Ectodermal cell (in vitro differentiated cells): ENCODE measurements around the gene DAPK1.
"Not testable (repeated sequence)": the region's sequence is repeated elsewhere in the genome, so short reads cannot be mapped to it uniquely, and the experiment has no call there.

ENCODE experiments used
- H3K27ac ChIP-seq: 2 replicates; pipeline ENCODE4 v1.7.0; 2013; ENCODE audit warnings: mild to moderate bottlenecking, low read depth, low read length; ENCODE audit not compliant: insufficient read depth, poor library complexity, severe bottlenecking
- H3K27me3 ChIP-seq: 2 replicates; pipeline ENCODE4 v1.7.0; 2013; ENCODE audit warnings: mild to moderate bottlenecking, low read length; ENCODE audit not compliant: insufficient read depth, control insufficient read depth, poor library complexity, severe bottlenecking
- H3K36me3 ChIP-seq: one replicate; pipeline ENCODE4 v1.7.0; 2013; ENCODE audit warnings: low read length; ENCODE audit not compliant: control insufficient read depth, insufficient read depth
- H3K4me1 ChIP-seq: one replicate; pipeline ENCODE4 v1.7.0; 2013; ENCODE audit warnings: low read length; ENCODE audit not compliant: control insufficient read depth, insufficient read depth
- H3K4me3 ChIP-seq: 2 replicates; pipeline ENCODE4 v1.7.0; 2013; ENCODE audit warnings: low read depth, low read length, control low read depth; ENCODE audit not compliant: insufficient read depth
- H3K9me3 ChIP-seq: 2 replicates; pipeline ENCODE4 v1.7.0; 2013; ENCODE audit warnings: mild to moderate bottlenecking, low read length, moderate library complexity; ENCODE audit not compliant: control insufficient read depth
- WGBS, 2 experiments: methylation state at CpG; one replicate each; pipeline ENCODE4 v1.1.7; 2013; ENCODE audit warnings: missing lambda C conversion rate in 2 of 2; 5-methylcytosine and 5-hydroxymethylcytosine counted together

Gene DAPK1

DNA sequence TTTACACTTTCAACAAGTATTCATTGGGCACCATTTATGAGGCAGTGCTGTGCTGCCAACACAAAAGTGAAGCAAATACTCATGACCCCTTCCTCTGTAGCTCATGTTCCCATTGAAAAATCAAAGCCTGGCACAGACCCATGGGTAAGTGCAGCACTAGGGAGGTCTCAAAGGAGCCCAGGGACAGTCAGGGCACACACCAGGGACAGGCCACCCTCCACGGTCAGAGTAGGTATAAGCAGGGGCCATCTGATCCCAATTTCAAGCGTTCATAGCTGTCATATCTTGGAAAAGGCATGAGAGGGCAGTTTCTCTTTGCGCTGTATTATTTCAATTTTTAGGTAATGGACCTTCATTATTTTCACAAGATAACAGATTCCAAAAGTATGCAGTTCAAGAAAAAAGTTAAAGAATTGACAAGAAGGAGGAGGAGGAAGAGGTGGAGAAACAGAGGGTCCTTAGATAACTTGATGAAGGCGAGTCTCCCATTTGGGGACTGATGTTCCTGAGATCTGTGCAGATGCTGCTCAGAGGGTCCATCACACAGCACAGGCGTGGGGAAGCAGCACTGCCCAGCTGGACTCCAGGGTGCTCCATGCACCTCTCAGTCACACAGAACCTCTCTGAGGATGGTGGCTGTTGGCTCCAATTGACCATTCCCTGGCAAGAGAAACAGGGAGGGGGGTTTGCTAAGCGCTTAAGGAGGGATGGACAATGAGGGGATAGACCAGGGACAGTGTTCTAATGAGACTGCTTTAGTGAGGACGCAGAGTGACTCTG lies 235.8 kb downstream of the DAPK1 start:
- WGBS, 2 experiments = 93 to 94% methylated on average over 6 to 7 of the region's 7 CpGs

DNA sequence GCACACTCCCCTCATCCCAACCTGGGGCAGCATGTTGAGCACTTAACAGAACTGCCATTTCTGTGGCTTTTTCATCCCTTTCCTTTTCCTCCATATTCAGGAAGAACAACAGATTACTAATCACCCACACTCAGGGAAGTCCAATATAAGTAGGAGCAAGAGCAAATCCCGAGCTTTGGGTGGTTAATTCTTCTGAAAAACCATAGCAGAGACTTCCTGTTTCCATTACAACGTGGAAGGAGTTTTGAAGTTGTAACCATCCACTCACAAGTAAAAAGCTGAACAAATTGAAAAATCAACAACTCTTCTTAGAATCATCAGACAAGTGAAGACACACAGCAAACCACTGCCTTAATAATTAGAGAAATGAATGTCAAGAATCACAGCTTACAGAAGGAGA lies 236.4 kb downstream of the DAPK1 start:
- Histone ChIP-seq H3K27ac (no peak overlapping the region), H3K27me3 (no peaks in the 10 kb centered on the region), H3K4me1 (no peaks in the 10 kb centered on the region), H3K36me3 (no peaks in the 10 kb centered on the region), H3K9me3 (peaks cover 2% of the 10 kb centered on the region), H3K4me3 (no peak overlapping the region)
- WGBS, 2 experiments = 86 to 100% methylated on average over 2 of the region's 2 CpGs

More for the DNA sequence above, 235.8 kb downstream of the DAPK1 start:
- H3K27me3 ChIP-seq = no peaks in the 10 kb centered on the region
- no peaks in the 10 kb centered on the region for H3K36me3 ChIP-seq
- H3K27ac ChIP-seq = no peak overlapping the region
- H3K4me1 ChIP-seq = no peaks in the 10 kb centered on the region
- H3K9me3 ChIP-seq = peaks cover 2% of the 10 kb centered on the region
- H3K4me3 ChIP-seq = no peak overlapping the region

GRCh38 chr9:87739546-87739945 lies 241.9 kb downstream of the DAPK1 start:
- Histone ChIP-seq H3K36me3 (no peaks in the 10 kb centered on the region), H3K27ac (no peak overlapping the region), H3K9me3 (peaks cover 2% of the 10 kb centered on the region), H3K27me3 (no peaks in the 10 kb centered on the region), H3K4me1 (peaks cover 6% of the 10 kb centered on the region), H3K4me3 (no peak overlapping the region)
- 89 to 94% methylated on average over 3 of the region's 3 CpGs for WGBS, 2 experiments

DNA sequence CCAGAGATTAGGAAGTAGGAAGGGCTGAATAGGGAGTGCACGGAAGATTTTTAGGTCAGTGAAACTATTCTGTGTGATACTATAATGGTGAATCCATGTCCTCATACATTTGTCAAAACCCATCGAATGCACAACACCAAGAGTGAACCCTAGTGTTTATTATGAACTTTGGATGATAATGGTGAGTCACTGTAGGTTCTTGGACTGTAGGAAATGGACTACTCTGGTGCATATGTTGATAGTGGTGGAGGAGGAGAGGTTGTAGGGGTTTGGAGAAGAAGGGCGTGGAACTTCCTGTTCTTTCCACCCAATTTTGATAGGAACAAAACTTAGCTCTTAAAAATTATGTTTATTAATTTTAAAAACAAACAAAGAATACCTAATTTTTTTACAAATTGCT lies 242.5 kb downstream of the DAPK1 start:
- Histone ChIP-seq H3K4me1 (peaks cover 6% of the 10 kb centered on the region), H3K9me3 (peaks cover 2% of the 10 kb centered on the region), H3K27ac (no peak overlapping the region), H3K36me3 (no peaks in the 10 kb centered on the region), H3K4me3 (no peak overlapping the region), H3K27me3 (no peaks in the 10 kb centered on the region)
- 95 to 98% methylated on average over 2 of the region's 3 CpGs for WGBS, 2 experiments

GRCh38 chr9:87741326-87741725 lies 243.7 kb downstream of the DAPK1 start:
- Histone ChIP-seq H3K27ac (no peak overlapping the region), H3K4me1 (peaks cover 6% of the 10 kb centered on the region), H3K9me3 (peaks cover 2% of the 10 kb centered on the region), H3K27me3 (no peaks in the 10 kb centered on the region), H3K36me3 (no peaks in the 10 kb centered on the region), H3K4me3 (no peak overlapping the region)
- WGBS, 2 experiments = 81 to 85% methylated on average over 3 to 4 of the region's 4 CpGs

DNA sequence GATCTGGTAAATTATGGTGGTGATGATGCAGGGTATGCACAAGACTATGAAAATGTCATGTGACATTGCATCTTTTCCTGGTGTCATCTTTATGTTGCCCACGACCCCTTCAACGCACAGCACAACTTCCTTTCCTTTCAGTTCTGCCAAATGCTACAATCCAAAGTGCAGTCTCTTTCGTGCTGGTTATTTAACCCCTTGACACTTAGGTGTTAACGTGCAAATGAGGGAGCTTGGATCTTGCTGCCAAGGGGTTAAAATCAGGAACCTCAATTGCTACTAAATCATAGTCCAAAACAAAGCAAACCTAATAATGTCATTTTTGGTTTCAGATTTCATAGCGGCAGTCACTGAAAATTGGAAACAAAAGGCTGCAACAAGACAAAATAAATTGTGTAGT lies 244.2 kb downstream of the DAPK1 start:
- H3K9me3 ChIP-seq = peaks cover 2% of the 10 kb centered on the region
- H3K27ac ChIP-seq = no peak overlapping the region
- WGBS, 2 experiments = 81 to 92% methylated on average over 5 of the region's 5 CpGs
- H3K27me3 ChIP-seq = no peaks in the 10 kb centered on the region
- no peaks in the 10 kb centered on the region for H3K36me3 ChIP-seq
- H3K4me3 ChIP-seq = no peak overlapping the region
- peaks cover 6% of the 10 kb centered on the region for H3K4me1 ChIP-seq

DNA sequence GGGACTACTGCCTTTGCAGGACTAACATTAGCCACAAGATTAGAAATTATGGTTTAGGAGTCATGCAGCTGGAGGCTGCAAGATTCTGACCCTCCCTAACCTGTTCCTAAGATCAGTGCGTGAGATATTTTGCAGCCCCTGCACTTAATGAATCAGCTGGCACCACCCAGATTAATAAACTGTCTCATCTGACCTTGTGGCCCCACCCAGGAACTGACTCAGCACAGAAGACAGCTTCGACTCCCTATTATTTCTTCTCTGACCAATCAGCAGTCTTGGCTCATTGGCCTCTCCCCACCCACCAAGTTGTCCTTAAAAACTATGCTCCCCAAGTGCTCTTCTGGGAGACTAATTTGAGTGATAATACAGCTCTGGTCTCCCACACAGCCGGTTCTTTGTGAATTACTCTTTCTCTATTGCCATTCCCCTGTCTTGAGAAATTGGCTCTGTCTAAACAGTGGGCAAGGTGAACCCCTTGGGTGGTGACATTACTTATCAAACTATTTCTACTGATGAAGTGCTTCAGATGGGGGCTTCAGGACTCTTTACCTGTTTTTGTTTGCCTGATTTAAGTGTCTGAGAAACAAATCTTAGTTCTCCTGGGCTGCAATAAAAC lies 245.3 kb downstream of the DAPK1 start:
- H3K9me3 ChIP-seq = peaks cover 2% of the 10 kb centered on the region
- H3K4me3 ChIP-seq = no peak overlapping the region
- WGBS, 2 experiments = 90 to 92% methylated on average over 3 of the region's 3 CpGs
- H3K4me1 ChIP-seq = peaks cover 13% of the 10 kb centered on the region
- no peaks in the 10 kb centered on the region for H3K36me3 ChIP-seq
- H3K27me3 ChIP-seq = no peaks in the 10 kb centered on the region
- no peak overlapping the region for H3K27ac ChIP-seq

GRCh38 chr9:87744247-87744646 lies 246.6 kb downstream of the DAPK1 start:
- peaks cover 21% of the 10 kb centered on the region for H3K4me1 ChIP-seq
- not testable (repeated sequence) for H3K9me3 ChIP-seq, H3K4me3 ChIP-seq, H3K27ac ChIP-seq, H3K27me3 ChIP-seq, H3K36me3 ChIP-seq
- 84 to 89% methylated on average over 4 of the region's 7 CpGs for WGBS, 2 experiments

DNA sequence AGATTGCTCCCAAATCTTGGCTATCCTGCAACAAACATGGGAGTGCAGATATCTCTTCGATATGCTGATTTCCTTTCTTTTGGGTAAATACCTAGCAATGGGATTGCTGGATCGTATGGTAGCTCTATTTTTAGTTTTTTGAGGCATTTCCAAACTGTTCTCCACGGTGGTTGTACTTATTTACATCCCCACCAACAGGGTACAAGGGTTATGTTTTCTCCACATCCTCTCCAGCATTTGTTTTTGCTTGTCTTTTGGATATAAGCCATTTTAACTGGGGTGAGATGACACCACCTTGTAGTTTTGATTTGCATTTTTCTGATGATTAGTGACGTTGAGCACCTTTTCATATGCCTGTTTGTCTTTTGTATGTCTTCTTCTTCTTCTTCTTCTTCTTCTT lies 248.5 kb downstream of the DAPK1 start:
- Histone ChIP-seq H3K36me3 (no peaks in the 10 kb centered on the region), H3K27ac (no peak overlapping the region), H3K4me3 (no peak overlapping the region), H3K4me1 (peaks cover 19% of the 10 kb centered on the region), H3K9me3 (no peaks in the 10 kb centered on the region), H3K27me3 (no peaks in the 10 kb centered on the region)
- 92 to 94% methylated on average over 4 of the region's 4 CpGs for WGBS, 2 experiments

DNA sequence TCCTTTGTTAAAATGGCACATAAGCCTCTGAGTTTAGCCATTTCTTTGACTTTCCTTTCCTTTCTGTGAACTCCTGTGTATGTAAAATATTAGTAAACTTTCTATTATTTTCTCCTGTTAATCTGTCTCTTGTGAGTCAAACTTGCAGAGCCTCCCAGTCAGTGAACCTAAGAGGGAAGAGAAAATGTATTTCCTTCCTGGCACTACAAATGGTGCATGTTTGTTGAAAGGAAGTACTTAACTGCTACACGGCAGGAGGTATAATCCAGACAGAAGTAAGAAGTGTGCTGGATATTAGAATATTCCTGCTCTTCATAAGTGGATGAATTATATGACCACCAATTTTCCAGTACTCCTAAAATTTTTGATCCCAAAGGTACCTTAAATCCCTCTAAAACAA lies 251.2 kb downstream of the DAPK1 start:
- H3K27me3 ChIP-seq = no peaks in the 10 kb centered on the region
- H3K36me3 ChIP-seq = no peaks in the 10 kb centered on the region
- H3K4me1 ChIP-seq = peaks cover 15% of the 10 kb centered on the region
- no peak overlapping the region for H3K27ac ChIP-seq
- no peak overlapping the region for H3K4me3 ChIP-seq
- no peaks in the 10 kb centered on the region for H3K9me3 ChIP-seq
- 90 to 100% methylated on average over 1 of the region's 1 CpG for WGBS, 2 experiments
